Neural cell (in vitro differentiated cells): Measurements from ENCODE around the gene LRMDA.

Experiments
- CTCF ChIP-seq: fragments of 450-650 bp; IDR thresholded peaks from 2 replicates; pipeline ENCODE4 v1.5.1; 2014; ENCODE audit warnings: antibody characterized with exemption, mild to moderate bottlenecking, moderate library complexity; ENCODE audit not compliant: poor library complexity, severe bottlenecking
- EP300 ChIP-seq: fragments of 450-650 bp; conservative IDR thresholded peaks from 2 replicates; pipeline ENCODE4 v1.6.1; 2014; ENCODE audit warnings: antibody characterized with exemption, mild to moderate bottlenecking, moderate library complexity; ENCODE audit not compliant: poor library complexity, severe bottlenecking
- MXI1 ChIP-seq: fragments of 450-650 bp; conservative IDR thresholded peaks from 2 replicates; pipeline ENCODE4 v1.6.1; 2014; ENCODE audit warnings: antibody characterized with exemption, mild to moderate bottlenecking; ENCODE audit not compliant: poor library complexity, severe bottlenecking
- TAF1 ChIP-seq: IDR thresholded peaks from 2 replicates; pipeline ENCODE4 v1.6.1; 2012; ENCODE audit warnings: low read depth

- TF ChIP-seq CTCF, result no peak
- TF ChIP-seq EP300, result no peak
- TF ChIP-seq MXI1, result no peak
- no peak for TF ChIP-seq TAF1
These were observed 433.3 kb downstream of the LRMDA start for GRCh38 chr10:75864717-75865116.
